HL-60 (cell line): ENCODE data around the gene WDR7.

Source experiments
- POLR2AphosphoS5 ChIP-seq: IDR thresholded peaks from 2 replicates; pipeline ENCODE4 v1.6.1; 2012; ENCODE audit warnings: low read depth
- SPI1 ChIP-seq: IDR thresholded peaks from 2 replicates; pipeline ENCODE4 v1.6.1; 2012; ENCODE audit warnings: low read depth, mild to moderate bottlenecking, borderline replicate concordance

GRCh38 chr18:56825878-56826277 lies 174.7 kb downstream of the WDR7 start:
- TF ChIP-seq POLR2AphosphoS5 (no peak), SPI1 (no peak)
